HEK293 (cell line): Measurements from ENCODE around the gene ASCL2.
A peak's percentile ranks its signal among the peaks of the same experiment; 100 is the strongest.

Experiments
- CTCF ChIA-PET: fragments of 350-600 bp; formaldehyde crosslinking; extraction: SDS; loops from one replicate; lab custom pipeline; 2021; ENCODE audit warnings: antibody characterized with exemption; lab: Yijun Ruan, JAX
- POLR2A ChIA-PET: fragments of 300-600 bp; formaldehyde crosslinking; extraction: SDS; loops from one replicate; lab custom pipeline; 2020; ENCODE audit warnings: antibody characterized with exemption, inconsistent platforms; lab: Yijun Ruan, JAX
- H3K27ac ChIP-seq: fragments of 200-500 bp; sonication (Bioruptor generic); 2 replicates; pipeline ENCODE4 v1.5.1; 2014; ENCODE audit warnings: low read depth, low read length, control low read depth, inconsistent platforms; ENCODE audit errors: extremely low read depth
- H3K36me3 ChIP-seq, 2 experiments: fragments of 200-500 bp in 1 of 2; sonication (Bioruptor generic) in 1 of 2; 1 replicate in 1 of 2; 2 replicates in 1 of 2; pipeline ENCODE4 v1.5.1; 2014 to 2017; ENCODE audit warnings: inconsistent platforms in 2 of 2, low read length in 2 of 2; ENCODE audit not compliant: control insufficient read depth in 2 of 2, insufficient read depth in 1 of 2
- H3K4me1 ChIP-seq: fragments of 200-500 bp; sonication (Bioruptor generic); 2 replicates; pipeline ENCODE4 v1.5.1; 2014; ENCODE audit warnings: mild to moderate bottlenecking, low read length, inconsistent platforms; ENCODE audit not compliant: control insufficient read depth, insufficient read depth
- H3K4me3 ChIP-seq: 2 replicates; pipeline ENCODE4 v1.5.1; 2011; ENCODE audit warnings: low read depth, mild to moderate bottlenecking, control low read depth, low read length, moderate library complexity
- H3K9me3 ChIP-seq: fragments of 200-500 bp; sonication (Bioruptor generic); 2 replicates; pipeline ENCODE4 v1.5.1; 2014; ENCODE audit warnings: low read depth, low read length, inconsistent platforms; ENCODE audit not compliant: control insufficient read depth, insufficient read depth
- GLIS2 ChIP-seq: fragments of 450-650 bp; formaldehyde crosslinking; IDR thresholded peaks from 2 replicates; pipeline ENCODE4 v1.5.1; 2016; ENCODE audit warnings: missing biosample characterization, missing genetic modification characterization
- MEIS1 ChIP-seq: sonication (generic); formaldehyde crosslinking; IDR thresholded peaks from 2 replicates; pipeline ENCODE4 v1.8.1; 2022; ENCODE audit warnings: missing genetic modification reagents, mild to moderate bottlenecking, borderline replicate concordance
- TCF7L2 ChIP-seq: IDR thresholded peaks from 2 replicates; pipeline ENCODE4 v1.6.1; 2011; ENCODE audit warnings: low read depth, mild to moderate bottlenecking, inconsistent platforms, low read length, moderate library complexity, borderline replicate concordance
- TRIM28 ChIP-seq: IDR thresholded peaks from 2 replicates; pipeline ENCODE4 v1.6.1; 2011; ENCODE audit warnings: low read length, control low read depth, borderline replicate concordance
- ZBTB21 ChIP-seq: fragments of 450-650 bp; formaldehyde crosslinking; IDR thresholded peaks from 2 replicates; pipeline ENCODE4 v1.5.1; 2017; ENCODE audit warnings: missing biosample characterization, missing genetic modification characterization
- ZEB2 ChIP-seq: fragments of 450-650 bp; formaldehyde crosslinking; IDR thresholded peaks from 2 replicates; pipeline ENCODE4 v1.5.1; 2016; ENCODE audit warnings: missing biosample characterization, missing genetic modification characterization
- ZNF366 ChIP-seq: fragments of 450-650 bp; formaldehyde crosslinking; conservative IDR thresholded peaks from 2 replicates; pipeline ENCODE4 v1.5.1; 2016; ENCODE audit warnings: missing biosample characterization, missing genetic modification characterization
- ZNF473 ChIP-seq: fragments of 450-650 bp; formaldehyde crosslinking; IDR thresholded peaks from 2 replicates; pipeline ENCODE4 v1.5.1; 2017; ENCODE audit warnings: missing biosample characterization, missing genetic modification characterization
- ZNF510 ChIP-seq: fragments of 450-650 bp; formaldehyde crosslinking; IDR thresholded peaks from 2 replicates; pipeline ENCODE4 v1.5.1; 2018; ENCODE audit warnings: mild to moderate bottlenecking, missing genetic modification characterization, missing biosample characterization; ENCODE audit not compliant: insufficient replicate concordance
- ZNF626 ChIP-seq: fragments of 450-650 bp; sonication (Bioruptor Pico); formaldehyde crosslinking; IDR thresholded peaks from 2 replicates; pipeline ENCODE4 v1.5.1; 2018; ENCODE audit warnings: missing biosample characterization, missing genetic modification characterization, inconsistent platforms
- ZNF629 ChIP-seq: fragments of 450-650 bp; formaldehyde crosslinking; IDR thresholded peaks from 2 replicates; pipeline ENCODE4 v1.5.1; 2017; ENCODE audit warnings: missing biosample characterization, missing genetic modification characterization
- ZNF654 ChIP-seq: fragments of 450-650 bp; formaldehyde crosslinking; IDR thresholded peaks from 2 replicates; pipeline ENCODE4 v1.5.1; 2016; ENCODE audit warnings: low read depth, missing biosample characterization, missing genetic modification characterization
- TF ChIP-seq, protein P1 (sequence below): fragments of 450-650 bp; formaldehyde crosslinking; IDR thresholded peaks from 2 replicates; pipeline ENCODE4 v1.5.1; 2016; ENCODE audit warnings: missing biosample characterization, missing genetic modification characterization
- TF ChIP-seq, protein P2 (sequence below): fragments of 450-650 bp; formaldehyde crosslinking; IDR thresholded peaks from 2 replicates; pipeline ENCODE4 v1.5.1; 2016; ENCODE audit warnings: missing biosample characterization, missing genetic modification characterization

ASCL2 gene

DNA sequence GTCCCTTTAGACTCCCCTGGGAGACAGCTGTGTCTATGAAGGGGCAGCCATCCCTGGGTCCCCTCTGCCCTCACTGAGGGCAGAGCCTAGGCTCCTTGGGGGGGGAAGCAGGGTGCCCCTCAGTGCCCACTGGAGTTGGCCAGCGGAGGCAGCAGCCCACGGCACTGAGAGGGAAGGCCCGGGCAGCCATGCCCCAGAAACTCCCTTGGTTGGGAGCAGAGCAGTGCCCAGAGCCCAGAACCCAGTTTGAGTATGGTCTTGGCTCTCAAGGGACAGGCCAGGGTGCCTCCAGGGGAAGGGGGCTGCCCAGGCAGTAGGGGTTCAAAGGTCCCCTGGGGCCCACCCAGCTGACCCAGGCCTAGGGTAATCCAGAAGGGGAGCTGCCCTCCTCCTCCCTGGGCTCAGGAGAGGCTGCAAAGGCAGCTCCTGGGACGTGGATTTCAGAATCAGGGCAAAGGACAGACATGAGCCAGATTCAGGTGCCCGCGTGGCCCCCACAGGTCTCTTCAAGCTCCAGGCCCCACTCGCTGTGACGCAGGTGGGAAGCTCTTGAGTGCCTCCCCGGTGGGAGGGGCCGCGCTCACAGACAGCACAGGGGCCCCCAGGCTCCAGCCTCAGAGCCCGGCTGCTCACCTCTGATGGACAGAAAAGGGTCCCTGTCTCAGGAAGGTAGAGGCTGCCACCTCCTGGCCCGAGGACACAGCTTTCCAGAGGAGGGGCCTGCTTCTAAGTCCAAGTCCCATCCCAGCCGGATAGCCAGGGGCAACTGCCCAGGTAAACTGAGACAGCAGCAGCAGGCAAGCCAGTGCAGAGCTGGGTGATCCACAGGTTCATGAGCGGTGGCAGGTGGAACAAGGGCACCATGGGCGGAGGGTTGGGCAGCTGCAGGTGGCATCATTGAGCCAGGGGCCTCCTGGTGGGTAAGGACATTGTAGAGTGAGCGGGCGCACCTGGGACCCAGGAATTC, 28.7 kb upstream of the ASCL2 start:
- Histone ChIP-seq H3K4me3 (no peak overlapping the region), H3K4me1 (no peaks in the 10 kb centered on the region), H3K36me3 (no peaks in the 10 kb centered on the region), H3K9me3 (no peaks in the 10 kb centered on the region), H3K27ac (no peak overlapping the region)
- CTCF ChIA-PET, result interaction anchor here (0.6 to 9.4 kb wide), 9 partner anchors 9 to 143 kb away, joined by 3 to 297 read pairs (median 4); no protein-coding TSS in a partner anchor
- peak; percentile 11; the same call in 1 of the 2 replicates for TF ChIP-seq ZNF654 (tag by site-specific recombination)
- TF ChIP-seq ZNF366 (tag by site-specific recombination), result no peak
- TF ChIP-seq, protein P1, sequence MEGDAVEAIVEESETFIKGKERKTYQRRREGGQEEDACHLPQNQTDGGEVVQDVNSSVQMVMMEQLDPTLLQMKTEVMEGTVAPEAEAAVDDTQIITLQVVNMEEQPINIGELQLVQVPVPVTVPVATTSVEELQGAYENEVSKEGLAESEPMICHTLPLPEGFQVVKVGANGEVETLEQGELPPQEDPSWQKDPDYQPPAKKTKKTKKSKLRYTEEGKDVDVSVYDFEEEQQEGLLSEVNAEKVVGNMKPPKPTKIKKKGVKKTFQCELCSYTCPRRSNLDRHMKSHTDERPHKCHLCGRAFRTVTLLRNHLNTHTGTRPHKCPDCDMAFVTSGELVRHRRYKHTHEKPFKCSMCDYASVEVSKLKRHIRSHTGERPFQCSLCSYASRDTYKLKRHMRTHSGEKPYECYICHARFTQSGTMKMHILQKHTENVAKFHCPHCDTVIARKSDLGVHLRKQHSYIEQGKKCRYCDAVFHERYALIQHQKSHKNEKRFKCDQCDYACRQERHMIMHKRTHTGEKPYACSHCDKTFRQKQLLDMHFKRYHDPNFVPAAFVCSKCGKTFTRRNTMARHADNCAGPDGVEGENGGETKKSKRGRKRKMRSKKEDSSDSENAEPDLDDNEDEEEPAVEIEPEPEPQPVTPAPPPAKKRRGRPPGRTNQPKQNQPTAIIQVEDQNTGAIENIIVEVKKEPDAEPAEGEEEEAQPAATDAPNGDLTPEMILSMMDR (tag by site-specific recombination), result peak; percentile 25; the same call in 1 of the 2 replicates
- no peak for TF ChIP-seq MEIS1 (CRISPR knock-in tag)
- TF ChIP-seq TRIM28, result no peak
- POLR2A ChIA-PET, result no interaction called here

DNA sequence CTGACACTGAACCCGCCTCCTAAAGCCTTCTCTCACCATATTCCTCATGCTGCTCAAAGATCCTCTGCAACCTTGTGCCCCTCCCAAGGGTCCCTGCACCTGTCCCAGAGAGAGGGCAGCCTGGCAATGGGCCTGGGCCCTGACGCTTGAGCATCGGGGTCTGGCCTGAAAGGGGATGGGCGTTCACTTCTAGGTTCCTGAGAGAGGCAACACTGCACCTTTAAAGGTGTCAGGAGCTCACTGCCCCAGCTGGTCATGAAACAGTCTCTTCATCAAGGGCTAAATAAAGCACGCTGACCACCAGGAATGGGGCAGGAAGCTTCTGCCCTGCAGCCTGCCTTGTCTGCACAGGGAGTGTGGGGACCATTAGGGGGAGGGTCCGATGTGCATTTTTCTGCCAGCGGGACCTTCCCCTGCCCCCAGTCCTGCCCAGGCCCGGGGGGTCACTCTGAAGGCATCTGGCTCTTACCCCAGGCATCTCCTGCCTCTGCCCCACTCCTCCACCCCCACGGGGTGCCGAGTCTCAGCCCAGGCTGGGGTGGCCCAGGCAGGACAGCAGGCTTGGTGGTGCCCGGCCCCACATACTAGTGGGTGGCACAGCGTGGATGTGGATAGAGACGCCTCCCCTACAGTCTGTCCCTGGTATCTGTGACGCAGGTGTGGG, 27.9 kb upstream of the ASCL2 start:
- ChIA-PET POLR2A (no interaction called here), CTCF (interaction anchor here (1.0 to 9.4 kb wide), 9 partner anchors 8 to 142 kb away, joined by 3 to 297 read pairs (median 4); no protein-coding TSS in a partner anchor)
- H3K9me3 ChIP-seq, result no peaks in the 10 kb centered on the region
- no peaks in the 10 kb centered on the region for H3K4me1 ChIP-seq
- H3K36me3 ChIP-seq, result no peaks in the 10 kb centered on the region
- no peak overlapping the region for H3K27ac ChIP-seq
- peak; percentile 26; the same call in 1 of the 2 replicates for TF ChIP-seq GLIS2 (tag by site-specific recombination)
- no peak for TF ChIP-seq ZEB2 (tag by site-specific recombination)
- no peak overlapping the region for H3K4me3 ChIP-seq

DNA sequence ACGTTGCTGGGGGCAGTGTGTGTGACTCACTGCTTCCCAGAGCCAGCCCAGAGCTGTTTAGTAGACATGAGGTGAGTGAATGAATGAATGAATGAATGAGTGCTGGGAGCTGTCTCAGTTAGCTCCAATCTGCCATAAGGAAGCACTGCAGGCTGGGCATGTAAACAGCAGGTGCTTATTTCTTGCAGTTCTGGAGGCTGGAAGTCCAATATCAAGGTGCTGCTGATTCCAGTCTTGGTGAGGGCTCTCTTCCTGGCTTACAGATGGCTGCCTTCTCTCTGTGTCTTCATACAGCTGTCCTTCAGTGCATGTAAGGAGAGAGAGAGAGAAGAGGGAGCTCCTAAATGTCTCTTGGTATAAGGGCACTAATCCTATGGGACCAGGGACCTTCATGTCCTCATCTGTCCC, 27.2 kb upstream of the ASCL2 start:
- H3K4me1 ChIP-seq, result no peaks in the 10 kb centered on the region
- no peak overlapping the region for H3K27ac ChIP-seq
- CTCF ChIA-PET, result interaction anchor here (0.7 to 1.3 kb wide), 4 partner anchors 98 to 168 kb away, joined by 3 to 5 read pairs (median 4); no protein-coding TSS in a partner anchor
- TF ChIP-seq TCF7L2 (no peak), ZNF626 (tag by site-specific recombination) (no peak), ZNF510 (tag by site-specific recombination) (no peak), ZBTB21 (tag by site-specific recombination) (no peak), ZNF629 (no peak), ZNF473 (tag by site-specific recombination) (no peak)
- TF ChIP-seq, protein P2, sequence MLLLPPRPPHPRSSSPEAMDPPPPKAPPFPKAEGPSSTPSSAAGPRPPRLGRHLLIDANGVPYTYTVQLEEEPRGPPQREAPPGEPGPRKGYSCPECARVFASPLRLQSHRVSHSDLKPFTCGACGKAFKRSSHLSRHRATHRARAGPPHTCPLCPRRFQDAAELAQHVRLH (tag by site-specific recombination), result no peak
- H3K4me3 ChIP-seq, result no peak overlapping the region
- no peaks in the 10 kb centered on the region for H3K9me3 ChIP-seq
- POLR2A ChIA-PET, result no interaction called here
- no peaks in the 10 kb centered on the region for H3K36me3 ChIP-seq
